ENCODE data around the gene APBA2. TPM values are rescaled to one million over a fixed set of nuclear protein-coding genes. Genes with fewer than 3 reads are reported as not detected.

Gene APBA2
- total RNA-seq, 4 donors from 2014 or later, result 3.3 to 5.4 (median 4.5) TPM

GRCh38 chr15:29088666-29089065, 202.9 kb downstream of the APBA2 start:
- DNase-seq (ENCODE audit: low spot score in 2 of 2), result no peak
- H3K27ac ChIP-seq, result no peak overlapping the region
- no peaks in the 10 kb centered on the region for H3K36me3 ChIP-seq
- TF ChIP-seq EP300 (IDR thresholded peaks at IDR 0.05) (no peak), CTCF (IDR thresholded peaks at IDR 0.05) (no peak), POLR2A (IDR thresholded peaks at IDR 0.05) (no peak)
- 89 to 99% methylated on average over 5 of the region's 5 CpGs for whole genome bisulfite sequencing, 2 donors
- H3K9me3 ChIP-seq, result peaks cover 0 to 5% (median 0%) of the 10 kb centered on the region in 4 donors
- no peaks in the 10 kb centered on the region for H3K27me3 ChIP-seq
- H3K4me1 ChIP-seq, result no peaks in the 10 kb centered on the region
- no peak overlapping the region for H3K4me3 ChIP-seq

GRCh38 chr15:29089731-29090616, 204.2 kb downstream of the APBA2 start:
- Histone ChIP-seq H3K4me1 (no peaks in the 10 kb centered on the region), H3K36me3 (no peaks in the 10 kb centered on the region), H3K9me3 (no peaks in the 10 kb centered on the region), H3K4me3 (no peak overlapping the region), H3K27ac (no peak overlapping the region), H3K27me3 (no peaks in the 10 kb centered on the region)
- TF ChIP-seq CTCF (IDR thresholded peaks at IDR 0.05) (no peak), EP300 (IDR thresholded peaks at IDR 0.05) (no peak), POLR2A (IDR thresholded peaks at IDR 0.05) (no peak)
- DNase-seq (ENCODE audit: low spot score in 2 of 2), result no peak
- 62 to 66% methylated on average over 16 of the region's 16 CpGs for WGBS, 2 donors

GRCh38 chr15:29090617-29091466, 205.1 kb downstream of the APBA2 start:
- WGBS, 2 donors, result 78 to 83% methylated on average over 12 to 15 of the region's 15 CpGs
- no peaks in the 10 kb centered on the region for H3K4me1 ChIP-seq
- no peaks in the 10 kb centered on the region for H3K9me3 ChIP-seq
- no peaks in the 10 kb centered on the region for H3K27me3 ChIP-seq
- DNase-seq (ENCODE audit: low spot score in 2 of 2), result no peak
- H3K4me3 ChIP-seq, result no peak overlapping the region
- no peaks in the 10 kb centered on the region for H3K36me3 ChIP-seq
- TF ChIP-seq CTCF (IDR thresholded peaks at IDR 0.05), result peak; percentile 30 to 67 (median 43)
- TF ChIP-seq POLR2A (IDR thresholded peaks at IDR 0.05), result no peak
- H3K27ac ChIP-seq, result no peak overlapping the region

- no peak for DNase-seq (ENCODE audit: low spot score in 2 of 2)
- Histone ChIP-seq H3K27ac (no peak overlapping the region), H3K9me3 (no peaks in the 10 kb centered on the region), H3K27me3 (no peaks in the 10 kb centered on the region), H3K4me3 (no peak overlapping the region), H3K36me3 (no peaks in the 10 kb centered on the region), H3K4me1 (no peaks in the 10 kb centered on the region)
- WGBS, 2 donors, result 71 to 72% methylated on average over 8 of the region's 8 CpGs
- TF ChIP-seq CTCF (IDR thresholded peaks at IDR 0.05), result no peak
- TF ChIP-seq POLR2A (IDR thresholded peaks at IDR 0.05), result no peak
- TF ChIP-seq EP300 (IDR thresholded peaks at IDR 0.05), result no peak
Measured at GRCh38 chr15:29091666-29092065, 205.9 kb downstream of the APBA2 start.

Measured in tibial nerve (tissue), 4 donors.